A673 (cell line): ENCODE data around the gene MARK1. TPM values are rescaled to one million over a fixed set of nuclear protein-coding genes. Genes with fewer than 3 reads are reported as not detected.

Source experiments
- BruUV-seq: library from RNA; stranded (reverse); fragments of 400-500 nt; replicated peaks from 2 replicates; lab custom pipeline; 2021; lab: Mats Ljungman, UMichigan
- CTCF ChIA-PET: fragments of 300-600 bp; sonication (Branson Sonifier 250); formaldehyde crosslinking; loops from one replicate; lab custom pipeline; 2022; ENCODE audit warnings: antibody characterized with exemption; lab: Charles Lee
- POLR2A ChIA-PET: fragments of 300-600 bp; sonication (Branson Sonifier 250); formaldehyde crosslinking; loops from one replicate; lab custom pipeline; 2022; ENCODE audit warnings: antibody characterized with exemption; ENCODE audit not compliant: low non-redundant PET; lab: Charles Lee
- DNase-seq: peaks from one replicate; pipeline ENCODE4 v3.0.0-alpha.2; 2015; ENCODE audit warnings: low spot score
- H3K27ac ChIP-seq: fragments of 200-600 bp; sonication (generic); 2 replicates; pipeline ENCODE4 v1.5.1; 2016; ENCODE audit warnings: mixed run types, low read depth, mild to moderate bottlenecking, mixed read lengths, antibody characterized with exemption, low read length; ENCODE audit not compliant: poor library complexity, severe bottlenecking
- H3K27me3 ChIP-seq: fragments of 200-600 bp; sonication (generic); replicated peaks from 2 replicates; pipeline ENCODE4 v1.6.1; 2017; ENCODE audit warnings: mixed run types, low read depth, mild to moderate bottlenecking, mixed read lengths, antibody characterized with exemption, low read length; ENCODE audit not compliant: insufficient read depth, poor library complexity
- H3K36me3 ChIP-seq: fragments of 200-600 bp; sonication (generic); 2 replicates; pipeline ENCODE4 v1.6.1; 2016; ENCODE audit warnings: mixed run types, mild to moderate bottlenecking, mixed read lengths, antibody characterized with exemption, low read length; ENCODE audit not compliant: insufficient read depth, poor library complexity, severe bottlenecking
- H3K4me1 ChIP-seq: fragments of 200-600 bp; sonication (generic); 2 replicates; pipeline ENCODE4 v1.6.1; 2017; ENCODE audit warnings: mixed run types, mild to moderate bottlenecking, mixed read lengths, antibody characterized with exemption, low read length; ENCODE audit not compliant: insufficient read depth, poor library complexity, severe bottlenecking
- H3K4me3 ChIP-seq: fragments of 200-600 bp; sonication (generic); 2 replicates; pipeline ENCODE4 v1.5.1; 2016; ENCODE audit warnings: low read depth, mixed run types, mild to moderate bottlenecking, mixed read lengths, low read length; ENCODE audit not compliant: poor library complexity, severe bottlenecking
- H3K9me3 ChIP-seq: fragments of 200-600 bp; sonication (generic); 2 replicates; pipeline ENCODE4 v1.6.1; 2016; ENCODE audit warnings: mixed run types, low read depth, mild to moderate bottlenecking, mixed read lengths, antibody characterized with exemption, low read length; ENCODE audit not compliant: poor library complexity, severe bottlenecking
- EZH2 ChIP-seq: fragments of 200-600 bp; sonication (generic); IDR thresholded peaks from 2 replicates; pipeline ENCODE4 v1.6.1; 2017; ENCODE audit warnings: borderline replicate concordance, low read depth, mild to moderate bottlenecking, mixed read lengths, antibody characterized with exemption, low read length; ENCODE audit not compliant: poor library complexity, severe bottlenecking
- intact Hi-C: fragments of 100-400 bp; cut with micrococcal nuclease; formaldehyde crosslinking; loops from one replicate; pipeline ENCODE4 v1.10.0; 2022; ENCODE audit not compliant: unreplicated experiment
- total RNA-seq: library from RNA; stranded (reverse); gene quantifications from 2 replicates; pipeline ENCODE4 v1.2.3, GENCODE V29; 2021
- TF ChIP-seq, protein P1 (sequence below): fragments of 300-800, 200-600 bp; sonication (generic); conservative IDR thresholded peaks from 2 replicates; pipeline ENCODE4 v1.5.1; 2017; ENCODE audit warnings: low read depth, mild to moderate bottlenecking, antibody characterized with exemption, low read length, moderate library complexity, mixed read lengths

Gene MARK1
- total RNA-seq, 1 experiment from 2014 or later = 5.1 TPM

DNA sequence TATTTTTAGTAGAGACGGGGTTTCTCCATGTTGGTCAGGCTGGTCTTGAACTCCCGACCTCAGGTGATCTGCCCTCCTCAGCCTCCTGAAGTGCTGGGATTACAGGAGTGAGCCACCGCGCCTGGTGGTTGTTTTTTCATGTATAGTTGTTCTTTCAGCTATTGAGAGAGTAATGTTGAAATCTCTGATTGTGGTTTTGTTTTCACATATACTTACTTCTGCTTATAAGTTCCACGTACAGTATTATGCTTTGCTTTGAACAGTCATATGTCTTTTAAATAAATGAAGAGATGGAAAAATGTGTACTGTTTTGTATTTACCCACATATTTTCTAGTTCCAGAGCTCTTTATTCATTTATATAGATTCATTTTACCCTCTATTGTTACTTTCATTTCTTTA lies 44.5 kb downstream of the MARK1 start:
- ChIA-PET CTCF (no interaction called here), POLR2A (no interaction called here)
- BruUV-seq = no TSS peak
- no peaks in the 10 kb centered on the region for H3K4me1 ChIP-seq
- no peaks in the 10 kb centered on the region for H3K36me3 ChIP-seq
- TF ChIP-seq, protein P1, sequence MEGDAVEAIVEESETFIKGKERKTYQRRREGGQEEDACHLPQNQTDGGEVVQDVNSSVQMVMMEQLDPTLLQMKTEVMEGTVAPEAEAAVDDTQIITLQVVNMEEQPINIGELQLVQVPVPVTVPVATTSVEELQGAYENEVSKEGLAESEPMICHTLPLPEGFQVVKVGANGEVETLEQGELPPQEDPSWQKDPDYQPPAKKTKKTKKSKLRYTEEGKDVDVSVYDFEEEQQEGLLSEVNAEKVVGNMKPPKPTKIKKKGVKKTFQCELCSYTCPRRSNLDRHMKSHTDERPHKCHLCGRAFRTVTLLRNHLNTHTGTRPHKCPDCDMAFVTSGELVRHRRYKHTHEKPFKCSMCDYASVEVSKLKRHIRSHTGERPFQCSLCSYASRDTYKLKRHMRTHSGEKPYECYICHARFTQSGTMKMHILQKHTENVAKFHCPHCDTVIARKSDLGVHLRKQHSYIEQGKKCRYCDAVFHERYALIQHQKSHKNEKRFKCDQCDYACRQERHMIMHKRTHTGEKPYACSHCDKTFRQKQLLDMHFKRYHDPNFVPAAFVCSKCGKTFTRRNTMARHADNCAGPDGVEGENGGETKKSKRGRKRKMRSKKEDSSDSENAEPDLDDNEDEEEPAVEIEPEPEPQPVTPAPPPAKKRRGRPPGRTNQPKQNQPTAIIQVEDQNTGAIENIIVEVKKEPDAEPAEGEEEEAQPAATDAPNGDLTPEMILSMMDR = no peak
- no peak for TF ChIP-seq EZH2
- DNase-seq = no peak
- intact Hi-C loops = no loop called here
- H3K27me3 ChIP-seq = peaks cover 9% of the 10 kb centered on the region
- H3K4me3 ChIP-seq = no peak overlapping the region
- H3K9me3 ChIP-seq = peaks cover 7% of the 10 kb centered on the region
- no peak overlapping the region for H3K27ac ChIP-seq

- intact Hi-C loops = no loop called here
Measured at GRCh38 chr1:220573836-220574235, 45.9 kb downstream of the MARK1 start.

DNA sequence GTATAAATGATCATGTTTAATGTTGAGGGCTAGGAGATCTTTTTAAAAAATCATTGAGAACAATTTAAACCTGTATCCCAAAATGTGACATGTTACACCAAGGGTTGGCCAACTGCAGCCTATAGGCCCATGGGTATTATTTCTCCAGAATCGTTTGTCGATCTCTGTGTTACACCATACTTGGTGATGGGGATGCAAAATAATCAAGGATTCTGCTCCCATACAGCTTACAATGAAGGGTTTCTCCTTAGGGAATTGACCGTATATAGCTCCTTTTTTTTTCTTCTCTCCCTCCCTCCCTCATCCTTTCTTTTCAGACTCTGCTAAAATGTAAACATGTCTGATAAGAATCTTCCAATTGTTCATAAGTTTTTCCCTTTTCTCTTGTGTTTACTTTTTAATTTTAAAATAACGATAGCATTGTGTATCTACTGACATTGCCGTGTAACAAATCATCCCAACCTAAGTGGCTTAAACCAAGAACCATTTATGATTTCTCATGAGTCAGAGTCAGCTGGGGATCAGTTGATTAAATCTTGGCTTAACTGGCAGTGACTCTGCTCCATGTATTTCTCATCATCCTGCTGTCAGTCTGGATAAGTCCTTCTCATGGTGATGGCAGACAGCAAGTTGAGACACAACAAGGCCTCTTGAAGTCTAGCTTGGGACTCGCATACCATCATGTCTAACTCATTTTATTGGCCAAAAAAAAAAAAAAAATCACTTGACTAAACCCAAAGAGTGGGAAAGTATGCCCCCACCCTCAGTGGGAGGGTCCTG lies 48.0 kb downstream of the MARK1 start:
- H3K36me3 ChIP-seq = no peaks in the 10 kb centered on the region
- ChIA-PET POLR2A (no interaction called here), CTCF (no interaction called here)
- intact Hi-C loops = no loop called here
- no peaks in the 10 kb centered on the region for H3K27me3 ChIP-seq
- H3K27ac ChIP-seq = no peak overlapping the region
- no peaks in the 10 kb centered on the region for H3K4me1 ChIP-seq
- peaks cover 7% of the 10 kb centered on the region for H3K9me3 ChIP-seq
- no peak overlapping the region for H3K4me3 ChIP-seq
- TF ChIP-seq EZH2 = no peak
- TF ChIP-seq, protein P1 = no peak
- BruUV-seq = no TSS peak
- DNase-seq = no peak

More at GRCh38 chr1:220573836-220574235, 45.9 kb downstream of the MARK1 start:
- ChIA-PET CTCF (no interaction called here), POLR2A (no interaction called here)
- H3K36me3 ChIP-seq = no peaks in the 10 kb centered on the region
- DNase-seq = no peak
- no peak for TF ChIP-seq EZH2
- TF ChIP-seq, protein P1 = no peak
- no peak overlapping the region for H3K27ac ChIP-seq
- peaks cover 7% of the 10 kb centered on the region for H3K9me3 ChIP-seq
- H3K4me3 ChIP-seq = no peak overlapping the region
- BruUV-seq = no TSS peak
- H3K27me3 ChIP-seq = peaks cover 6% of the 10 kb centered on the region
- H3K4me1 ChIP-seq = no peaks in the 10 kb centered on the region
